ENCODE results near the gene MYT1.

MYT1 gene

GRCh38 chr20:64143018-64143801 is 21.0 kb upstream of the MYT1 start:
- H3K27ac ChIP-seq (replicated peaks), result no peak overlapping the region

GRCh38 chr20:64144144-64144912 is 19.9 kb upstream of the MYT1 start:
- TF ChIP-seq POLR2AphosphoS5 (IDR thresholded peaks at IDR 0.05; ENCODE audit: low read depth), result no peak
- TF ChIP-seq REST (IDR thresholded peaks at IDR 0.05; ENCODE audit: insufficient replicate concordance, low read depth), result no peak
- no peak for TF ChIP-seq GABPA (IDR thresholded peaks at IDR 0.05; ENCODE audit: low read depth)
- TF ChIP-seq SPI1 (IDR thresholded peaks at IDR 0.05; ENCODE audit: borderline replicate concordance, low read depth), result no peak
- TF ChIP-seq CTCF (IDR thresholded peaks at IDR 0.05; ENCODE audit: insufficient read depth, low read length), result no peak
- H3K27me3 ChIP-seq (ENCODE audit: insufficient read depth, poor library complexity, severe bottlenecking), result no peaks in the 10 kb centered on the region
- no peak for DNase-seq (ENCODE audit: low read depth in 1 of 2, low spot score in 1 of 2)
- H3K4me3 ChIP-seq (replicated peaks; ENCODE audit: insufficient read depth, low read length), result no peak overlapping the region
- no peak overlapping the region for H3K27ac ChIP-seq (replicated peaks)

More at GRCh38 chr20:64143018-64143801, 21.0 kb upstream of the MYT1 start:
- no peak for DNase-seq (ENCODE audit: low read depth in 1 of 2, low spot score in 1 of 2)
- TF ChIP-seq POLR2AphosphoS5 (IDR thresholded peaks at IDR 0.05; ENCODE audit: low read depth) (no peak), REST (IDR thresholded peaks at IDR 0.05; ENCODE audit: insufficient replicate concordance, low read depth) (no peak), CTCF (IDR thresholded peaks at IDR 0.05; ENCODE audit: insufficient read depth, low read length) (no peak), SPI1 (IDR thresholded peaks at IDR 0.05; ENCODE audit: borderline replicate concordance, low read depth) (no peak), GABPA (IDR thresholded peaks at IDR 0.05; ENCODE audit: low read depth) (no peak)
- no peaks in the 10 kb centered on the region for H3K27me3 ChIP-seq (ENCODE audit: insufficient read depth, poor library complexity, severe bottlenecking)
- no peak overlapping the region for H3K4me3 ChIP-seq (replicated peaks; ENCODE audit: insufficient read depth, low read length)

- TF ChIP-seq POLR2AphosphoS5 (IDR thresholded peaks at IDR 0.05; ENCODE audit: low read depth) (no peak), SPI1 (IDR thresholded peaks at IDR 0.05; ENCODE audit: borderline replicate concordance, low read depth) (no peak), CTCF (IDR thresholded peaks at IDR 0.05; ENCODE audit: insufficient read depth, low read length) (peak; percentile 4)
- Histone ChIP-seq H3K27ac (replicated peaks) (no peak overlapping the region), H3K27me3 (ENCODE audit: insufficient read depth, poor library complexity, severe bottlenecking) (no peaks in the 10 kb centered on the region), H3K4me3 (replicated peaks; ENCODE audit: insufficient read depth, low read length) (no peak overlapping the region)
- DNase-seq (ENCODE audit: low read depth in 1 of 2, low spot score in 1 of 2), result peak in 1 of 2 experiments; percentile 12
Observed at GRCh38 chr20:64145458-64146300, 18.6 kb upstream of the MYT1 start.
